CD8-positive, alpha-beta memory T cell (primary cell): ENCODE results near the gene HOXA5. TPM values are rescaled to one million over a fixed set of nuclear protein-coding genes. Genes with fewer than 3 reads are reported as not detected.

Source experiments
- CTCF ChIA-PET: fragments of 350-600 bp; sonication (Branson Sonifier 250); formaldehyde crosslinking; loops from one replicate; lab custom pipeline; 2021; ENCODE audit warnings: antibody characterized with exemption; lab: Charles Lee
- POLR2A ChIA-PET: fragments of 350-600 bp; sonication (Branson Sonifier 250); formaldehyde crosslinking; loops from one replicate; lab custom pipeline; 2021; ENCODE audit warnings: antibody characterized with exemption; lab: Charles Lee
- DNase-seq, 5 donors: peaks; one replicate each; pipeline versions ENCODE4 v3.0.0 to v3.0.0-alpha.2; 2020 to 2022; ENCODE audit warnings: mixed read lengths in 1 of 5
- H3K27ac ChIP-seq: one replicate; pipeline ENCODE4 v1.7.0; 2013; ENCODE audit warnings: low read depth, mild to moderate bottlenecking, low read length, moderate library complexity
- H3K27me3 ChIP-seq: 2 replicates; pipeline ENCODE4 v1.7.0; 2013; ENCODE audit warnings: low read length, mild to moderate bottlenecking; ENCODE audit not compliant: insufficient read depth, poor library complexity, severe bottlenecking
- H3K36me3 ChIP-seq: 2 replicates; pipeline ENCODE4 v1.7.0; 2013; ENCODE audit warnings: mild to moderate bottlenecking, low read length, moderate library complexity; ENCODE audit not compliant: insufficient read depth
- H3K4me1 ChIP-seq: 2 replicates; pipeline ENCODE4 v1.7.0; 2013; ENCODE audit warnings: mild to moderate bottlenecking, low read length, moderate library complexity; ENCODE audit not compliant: insufficient read depth
- H3K4me3 ChIP-seq: 2 replicates; pipeline ENCODE4 v1.7.0; 2013; ENCODE audit warnings: mild to moderate bottlenecking, low read length
- H3K9me3 ChIP-seq: 2 replicates; pipeline ENCODE4 v1.7.0; 2013; ENCODE audit warnings: mild to moderate bottlenecking, low read length
- H3K27ac Mint-ChIP-seq, 8 donors: one replicate each; pipeline ENCODE4 v1.8.0; 2020 to 2021; ENCODE audit warnings: mixed read lengths in 8 of 8, mild to moderate bottlenecking in 6 of 8, inconsistent platforms in 3 of 8, moderate library complexity in 3 of 8
- H3K27me3 Mint-ChIP-seq, 2 donors: one replicate each; pipeline ENCODE4 v1.8.0; 2020 to 2021; ENCODE audit warnings: mixed read lengths in 2 of 2, mild to moderate bottlenecking in 1 of 2, moderate library complexity in 1 of 2
- H3K36me3 Mint-ChIP-seq, 3 donors: one replicate each; pipeline ENCODE4 v1.8.0; 2020 to 2021; ENCODE audit warnings: mixed read lengths in 3 of 3, inconsistent platforms in 1 of 3, mild to moderate bottlenecking in 1 of 3
- H3K4me1 Mint-ChIP-seq, 3 donors: one replicate each; pipeline ENCODE4 v1.8.0; 2020 to 2021; ENCODE audit warnings: mixed read lengths in 3 of 3, inconsistent platforms in 1 of 3, mild to moderate bottlenecking in 1 of 3
- H3K4me3 Mint-ChIP-seq, 7 donors: one replicate each; pipeline ENCODE4 v1.8.0; 2020 to 2021; ENCODE audit warnings: mixed read lengths in 7 of 7, mild to moderate bottlenecking in 6 of 7, moderate library complexity in 4 of 7, inconsistent platforms in 2 of 7
- H3K9me3 Mint-ChIP-seq, 5 donors: one replicate each; pipeline ENCODE4 v1.8.0; 2020 to 2022; ENCODE audit warnings: mixed read lengths in 5 of 5, mild to moderate bottlenecking in 3 of 5, moderate library complexity in 2 of 5, inconsistent platforms in 1 of 5
- polyA plus RNA-seq: library from polyadenylated mRNA; unstranded; fragments of 300-500 nt; fragmentation: Illumina TruSeq; gene quantifications from one replicate; pipeline ENCODE4 v1.2.3, GENCODE V29; 2021
- total RNA-seq, 2 experiments: library from RNA; stranded (reverse); gene quantifications; one replicate each; pipeline ENCODE4 v1.2.3, GENCODE V29; 2021

HOXA5 gene
- total and polyA plus RNA-seq, 3 experiments from 2014 or later, result not detected

DNA sequence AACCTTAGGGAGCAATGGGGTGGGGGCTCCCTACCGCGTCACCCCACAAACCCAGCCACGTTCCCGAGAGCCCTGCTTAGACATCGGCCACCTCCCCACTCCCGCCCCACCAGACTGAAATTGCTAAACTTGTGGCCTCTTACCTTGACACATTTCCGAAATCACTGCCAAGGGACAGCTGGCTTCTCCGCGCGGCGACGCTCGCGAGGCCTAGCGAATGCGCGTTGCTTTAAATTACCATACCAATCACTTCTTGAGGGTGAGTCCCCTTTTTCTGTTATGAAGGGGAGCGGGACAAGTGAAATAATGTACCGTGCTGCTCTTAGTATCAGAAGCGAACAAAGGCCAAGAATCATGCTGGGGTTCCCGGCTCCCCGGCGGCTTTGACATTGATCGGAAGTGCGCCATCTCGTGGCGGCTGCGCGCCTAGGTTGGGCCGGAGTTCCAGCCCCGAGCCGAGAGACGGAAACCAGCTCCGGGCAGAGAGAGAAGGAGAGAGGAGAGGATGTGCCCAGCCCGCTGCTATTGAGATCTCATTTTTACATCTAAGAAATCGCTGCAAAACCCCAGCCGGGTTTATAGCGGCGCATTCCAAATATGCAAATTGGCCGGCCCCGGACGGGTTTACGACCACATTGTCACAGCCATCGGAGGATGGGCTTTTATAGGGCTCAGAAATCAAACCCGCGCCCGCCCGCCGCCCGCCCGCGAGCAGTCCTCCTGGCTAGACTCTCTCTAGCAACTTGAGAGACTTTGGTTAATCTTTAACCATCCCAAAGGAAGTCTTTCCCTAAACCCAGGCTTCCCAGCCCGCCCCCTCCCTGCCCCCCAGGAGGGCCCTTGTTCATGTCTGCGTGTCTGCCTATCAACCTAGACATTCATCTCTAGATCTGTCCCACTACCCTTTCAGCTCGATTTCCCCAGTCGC lies 36.3 kb upstream of the HOXA5 start:
- H3K4me3 ChIP-seq, result no peak overlapping the region
- Mint-ChIP-seq H3K4me3 (peak overlapping the region in 5 of 7 donors; percentile 4 to 45 (median 29)), H3K27ac (peak overlapping the region in 1 of 8 donors; percentile 44), H3K4me1 (peaks cover 16 to 25% (median 18%) of the 10 kb centered on the region in 3 donors), H3K9me3 (peaks cover 0 to 3% (median 0%) of the 10 kb centered on the region in 5 donors), H3K27me3 (peaks cover 59 to 85% of the 10 kb centered on the region in 2 donors), H3K36me3 (no peaks in the 10 kb centered on the region)
- ChIA-PET CTCF (interaction anchor here (0.6 to 5.2 kb wide), 20 partner anchors 8 to 1323 kb away, joined by 3 to 31 read pairs (median 5); partner anchors contain the start of gene HOXA7), POLR2A (no interaction called here)
- H3K36me3 ChIP-seq, result no peaks in the 10 kb centered on the region
- H3K4me1 ChIP-seq, result peaks cover 16% of the 10 kb centered on the region
- H3K27me3 ChIP-seq, result peaks cover 50% of the 10 kb centered on the region
- H3K27ac ChIP-seq, result no peak overlapping the region
- H3K9me3 ChIP-seq, result no peaks in the 10 kb centered on the region
- peak in 3 of 5 donors; percentile 40 to 58 (median 53) for DNase-seq

DNA sequence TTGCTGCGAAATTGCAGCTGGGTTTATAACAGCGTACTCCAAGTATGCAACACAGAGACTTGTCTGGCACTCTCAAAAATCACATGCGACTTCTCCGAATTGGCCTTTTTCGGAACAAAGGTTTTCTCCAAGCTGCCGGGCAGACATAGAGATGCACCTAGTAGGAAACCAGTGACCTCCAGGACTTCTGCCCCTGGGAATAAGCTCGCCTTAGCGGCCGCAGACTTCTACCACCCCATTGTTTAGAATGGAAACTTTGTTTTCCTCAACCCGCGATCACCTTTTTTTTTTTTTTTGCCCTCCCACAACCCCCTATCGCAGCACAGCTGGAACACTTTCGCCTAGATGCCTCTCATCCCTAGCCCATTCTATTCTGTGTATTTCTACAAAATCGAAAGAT lies 35.5 kb upstream of the HOXA5 start:
- no peak overlapping the region for H3K4me3 ChIP-seq
- Mint-ChIP-seq H3K9me3 (peaks cover 0 to 2% (median 0%) of the 10 kb centered on the region in 5 donors), H3K4me3 (no peak overlapping the region), H3K4me1 (peaks cover 12 to 23% (median 14%) of the 10 kb centered on the region in 3 donors), H3K27ac (peak overlapping the region in 1 of 8 donors; percentile 75), H3K27me3 (peaks cover 62 to 82% of the 10 kb centered on the region in 2 donors), H3K36me3 (no peaks in the 10 kb centered on the region)
- H3K4me1 ChIP-seq, result peaks cover 18% of the 10 kb centered on the region
- H3K36me3 ChIP-seq, result no peaks in the 10 kb centered on the region
- ChIA-PET POLR2A (no interaction called here), CTCF (interaction anchor here (0.9 to 5.2 kb wide), 19 partner anchors 8 to 1322 kb away, joined by 3 to 31 read pairs (median 5); partner anchors contain the start of gene HOXA7)
- DNase-seq, result peak in 1 of 5 donors; percentile 10
- H3K9me3 ChIP-seq, result no peaks in the 10 kb centered on the region
- no peak overlapping the region for H3K27ac ChIP-seq
- peaks cover 53% of the 10 kb centered on the region for H3K27me3 ChIP-seq

DNA sequence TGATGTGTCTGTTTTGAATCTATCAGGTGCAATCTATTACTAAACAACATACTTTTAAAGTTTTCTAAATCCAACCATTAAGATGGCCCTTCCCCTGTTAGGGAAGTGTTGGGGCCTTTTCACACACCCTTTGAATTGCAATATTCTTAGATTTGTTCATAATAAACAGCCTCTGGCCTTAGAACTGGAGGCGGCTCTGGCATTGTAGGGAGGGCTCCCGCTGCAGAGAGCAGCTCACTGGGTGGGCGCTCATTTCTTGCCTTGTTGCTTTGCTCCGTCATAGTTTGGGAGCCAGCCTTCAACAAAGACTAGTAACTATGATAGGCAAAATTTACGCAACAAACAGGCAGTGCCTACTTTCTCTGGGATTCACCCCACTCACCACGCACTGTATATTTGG lies 34.9 kb upstream of the HOXA5 start:
- H3K9me3 ChIP-seq, result no peaks in the 10 kb centered on the region

DNA sequence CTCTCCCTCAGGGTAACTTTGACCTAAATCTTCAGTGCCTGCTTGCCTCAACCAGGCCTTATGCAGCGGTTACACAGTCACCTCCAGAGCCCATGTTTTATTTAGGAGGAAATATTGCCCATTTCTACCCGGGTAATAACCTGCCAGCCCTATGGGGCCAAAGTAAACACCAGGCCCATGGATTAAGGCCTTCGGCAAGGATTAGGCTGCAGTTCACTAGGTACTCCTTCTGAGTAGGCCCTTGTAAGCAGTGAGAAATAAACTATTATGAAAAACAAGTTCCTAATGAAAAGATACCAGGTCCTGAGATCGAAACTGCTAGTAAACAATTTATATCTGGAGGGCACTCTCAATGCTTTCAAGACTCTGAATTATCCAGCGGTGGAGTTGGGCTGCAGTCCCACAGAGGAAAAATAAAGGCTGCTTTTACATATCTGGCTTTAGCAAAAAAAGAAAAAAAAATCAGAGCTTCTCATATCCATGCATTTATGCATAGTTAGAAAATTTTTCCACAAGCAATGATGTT lies 34.4 kb upstream of the HOXA5 start:
- Histone ChIP-seq H3K9me3 (no peaks in the 10 kb centered on the region), H3K27ac (no peak overlapping the region), H3K27me3 (peaks cover 48% of the 10 kb centered on the region), H3K4me3 (no peak overlapping the region), H3K4me1 (peaks cover 15% of the 10 kb centered on the region), H3K36me3 (no peaks in the 10 kb centered on the region)
- Mint-ChIP-seq H3K4me3 (peak overlapping the region in 1 of 7 donors; percentile 62), H3K9me3 (peaks cover 0 to 2% (median 0%) of the 10 kb centered on the region in 5 donors), H3K36me3 (no peaks in the 10 kb centered on the region), H3K27ac (peak overlapping the region in 1 of 8 donors; percentile 23), H3K4me1 (peaks cover 8 to 16% (median 10%) of the 10 kb centered on the region in 3 donors), H3K27me3 (peaks cover 54 to 72% of the 10 kb centered on the region in 2 donors)
- no peak for DNase-seq
- CTCF ChIA-PET, result interaction anchor here (1.2 to 5.2 kb wide), 6 partner anchors 10 to 327 kb away, joined by 3 to 31 read pairs (median 6); no protein-coding TSS in a partner anchor
- POLR2A ChIA-PET, result no interaction called here

More for the DNA sequence above, 34.9 kb upstream of the HOXA5 start:
- no peak overlapping the region for H3K4me3 ChIP-seq
- ChIA-PET POLR2A (no interaction called here), CTCF (interaction anchor here (0.9 to 5.2 kb wide), 10 partner anchors 9 to 496 kb away, joined by 3 to 31 read pairs (median 6); no protein-coding TSS in a partner anchor)
- H3K36me3 ChIP-seq, result no peaks in the 10 kb centered on the region
- H3K9me3 Mint-ChIP-seq, result peaks cover 0 to 2% (median 0%) of the 10 kb centered on the region in 5 donors
- H3K27me3 Mint-ChIP-seq, result peaks cover 57 to 77% of the 10 kb centered on the region in 2 donors
- no peaks in the 10 kb centered on the region for H3K36me3 Mint-ChIP-seq
- H3K4me3 Mint-ChIP-seq, result no peak overlapping the region
- DNase-seq, result no peak
- H3K4me1 Mint-ChIP-seq, result peaks cover 8 to 18% (median 10%) of the 10 kb centered on the region in 3 donors
- peaks cover 15% of the 10 kb centered on the region for H3K4me1 ChIP-seq
- peak overlapping the region in 1 of 8 donors; percentile 23 for H3K27ac Mint-ChIP-seq
- peaks cover 48% of the 10 kb centered on the region for H3K27me3 ChIP-seq
- H3K27ac ChIP-seq, result no peak overlapping the region

DNA sequence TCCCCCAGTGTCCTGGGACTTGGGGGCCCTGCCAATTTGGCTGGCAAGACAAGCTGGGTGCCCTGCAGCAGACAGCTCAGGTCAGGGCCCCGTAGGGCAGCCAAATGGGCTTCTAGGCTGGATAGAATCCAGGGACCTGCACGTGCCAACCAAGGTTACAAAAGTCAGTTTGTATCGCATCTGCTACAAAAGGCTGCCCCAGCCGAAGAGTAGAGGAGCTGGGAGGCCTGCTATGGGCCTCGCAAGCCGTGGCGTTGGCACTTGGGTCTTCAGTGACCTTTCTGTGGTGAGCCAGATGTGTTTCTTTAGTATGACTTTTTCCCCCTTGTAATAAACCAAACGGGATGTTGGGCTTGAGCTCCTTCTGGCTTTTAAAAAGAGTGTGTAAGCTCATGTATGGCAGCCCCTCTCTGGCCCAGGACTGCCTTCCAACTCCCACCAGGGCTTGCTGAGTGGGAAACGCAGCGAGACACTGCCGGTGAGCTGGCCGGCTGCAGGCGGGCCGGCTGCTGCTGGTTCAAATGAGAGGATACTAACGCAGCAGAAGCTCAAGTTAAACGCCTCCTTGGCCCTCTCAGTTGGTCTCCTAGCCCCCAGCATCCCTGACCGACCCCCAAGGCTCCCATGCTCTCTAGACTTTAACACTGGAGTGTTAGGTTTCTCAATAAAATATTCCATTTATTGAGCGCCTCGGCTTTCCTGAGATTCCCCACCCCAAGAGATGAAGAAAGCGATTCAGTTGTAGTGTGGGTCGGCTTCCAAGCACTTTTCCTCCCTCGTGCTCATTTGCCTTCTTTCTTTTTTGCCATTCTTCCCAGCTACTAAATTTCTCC lies 33.7 kb upstream of the HOXA5 start:
- H3K27me3 ChIP-seq, result peaks cover 48% of the 10 kb centered on the region
- ChIA-PET CTCF (interaction anchor here (1.2 to 5.2 kb wide), 4 partner anchors 10 to 495 kb away, joined by 4 to 31 read pairs (median 7); no protein-coding TSS in a partner anchor), POLR2A (no interaction called here)
- peaks cover 22% of the 10 kb centered on the region for H3K4me1 ChIP-seq
- H3K9me3 ChIP-seq, result no peaks in the 10 kb centered on the region
- DNase-seq, result peak in 1 of 5 donors; percentile 13
- peaks cover 12 to 19% (median 12%) of the 10 kb centered on the region in 3 donors for H3K4me1 Mint-ChIP-seq
- no peaks in the 10 kb centered on the region for H3K36me3 Mint-ChIP-seq
- peak overlapping the region in 1 of 7 donors; percentile 62 for H3K4me3 Mint-ChIP-seq
- H3K27ac ChIP-seq, result no peak overlapping the region
- H3K27me3 Mint-ChIP-seq, result peaks cover 53 to 72% of the 10 kb centered on the region in 2 donors
- H3K36me3 ChIP-seq, result no peaks in the 10 kb centered on the region
- H3K4me3 ChIP-seq, result no peak overlapping the region
- peak overlapping the region in 1 of 8 donors; percentile 23 for H3K27ac Mint-ChIP-seq
- H3K9me3 Mint-ChIP-seq, result peaks cover 0 to 6% (median 0%) of the 10 kb centered on the region in 5 donors

DNA sequence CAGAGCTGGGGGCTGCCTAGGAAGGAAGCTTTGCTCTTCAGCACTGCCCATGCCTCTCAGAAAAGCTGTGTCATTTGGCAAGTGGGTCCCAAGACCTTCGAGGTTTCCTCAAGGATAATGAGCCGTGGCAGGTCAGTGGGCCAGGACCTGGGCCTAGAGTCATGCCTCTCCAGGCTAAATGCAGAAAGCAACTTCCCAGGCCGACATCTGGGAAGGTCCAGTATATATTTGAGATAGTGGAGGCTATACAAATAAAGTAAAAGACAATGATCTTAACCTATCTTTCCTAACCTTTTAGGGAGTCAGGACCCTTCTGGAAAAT lies 33.0 kb upstream of the HOXA5 start:
- Mint-ChIP-seq H3K9me3 (peaks cover 0 to 11% (median 3%) of the 10 kb centered on the region in 5 donors), H3K27ac (peak overlapping the region in 1 of 8 donors; percentile 23), H3K4me3 (peak overlapping the region in 1 of 7 donors; percentile 34), H3K4me1 (peaks cover 19 to 26% (median 19%) of the 10 kb centered on the region in 3 donors), H3K27me3 (peaks cover 58 to 75% of the 10 kb centered on the region in 2 donors), H3K36me3 (no peaks in the 10 kb centered on the region)
- peak in 1 of 5 donors; percentile 18 for DNase-seq
- H3K4me3 ChIP-seq, result no peak overlapping the region
- no peaks in the 10 kb centered on the region for H3K36me3 ChIP-seq
- peaks cover 50% of the 10 kb centered on the region for H3K27me3 ChIP-seq
- peaks cover 29% of the 10 kb centered on the region for H3K4me1 ChIP-seq
- ChIA-PET CTCF (interaction anchor here (1.0 to 5.2 kb wide), 5 partner anchors 10 to 494 kb away, joined by 3 to 31 read pairs (median 4); no protein-coding TSS in a partner anchor), POLR2A (no interaction called here)
- no peaks in the 10 kb centered on the region for H3K9me3 ChIP-seq
- no peak overlapping the region for H3K27ac ChIP-seq
